ENCODE measurements around the gene PRKCH. TPM values are rescaled to one million over a fixed set of nuclear protein-coding genes. Genes with fewer than 3 reads are reported as not detected.
A peak's percentile ranks its signal among the peaks of the same experiment; 100 is the strongest.

The PRKCH gene
- total RNA-seq (2022) (10.4 and 12.4 TPM in 2 replicates), Bru-seq, nascent RNA (percentile 58 among the genes with signal in this experiment), BruChase-seq, experiment 1, labeled RNA remaining after a 6-hour chase (percentile 43 among the genes with signal in this experiment), BruChase-seq, experiment 2, labeled RNA remaining after a 2-hour chase (percentile 45 among the genes with signal in this experiment)
- long read RNA-seq, transcript PRKCH-211 (14 exons, 2,932 nt), result minor isoform, 6 of 49 reads
- long read RNA-seq, transcript PRKCH-201 (14 exons, 3,582 nt), result major isoform, 37 of 49 reads
- long read RNA-seq, partial matches to known transcripts, result 0 of 49 reads
- long read RNA-seq, other reads (novel, unspliced or antisense), result 6 of 49 reads

DNA sequence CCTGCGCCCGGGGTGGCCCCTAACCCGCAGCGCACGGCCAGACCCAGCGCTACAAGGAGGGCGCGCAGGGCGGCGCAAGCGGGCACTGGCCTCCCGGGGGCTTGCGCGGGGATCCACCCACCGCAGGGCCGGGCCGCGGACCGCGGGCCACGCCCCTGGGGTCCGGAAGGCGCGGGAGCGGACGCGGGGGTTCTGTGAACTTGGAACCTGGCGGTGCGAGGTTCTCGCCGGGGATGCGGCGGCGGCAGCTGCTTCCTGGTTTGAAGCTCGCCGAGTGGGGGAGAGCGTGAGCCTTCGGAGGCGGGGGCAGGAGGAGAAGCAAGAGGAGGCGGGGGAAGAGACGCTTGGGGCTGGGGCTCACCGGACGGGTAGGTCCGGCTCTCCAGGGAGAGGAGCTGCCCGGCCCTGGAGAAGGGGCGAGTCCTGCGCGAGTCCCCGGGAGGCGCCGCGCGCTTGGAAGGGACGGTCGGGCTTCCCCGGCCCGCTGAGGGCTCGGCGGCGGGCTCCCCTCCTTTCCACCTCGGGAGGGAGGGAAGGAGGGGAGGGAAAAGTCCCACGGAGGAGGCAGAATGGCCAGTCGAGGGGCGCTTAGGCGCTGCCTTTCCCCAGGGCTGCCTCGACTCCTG is at the start of gene PRKCH:
PRKCH (plus strand) TSS at position 195 of the 626 bp plus-strand sequence. CDS start 523 bp downstream, outside the sequence.
- Mint-ChIP-seq H3K36me3 (ENCODE audit: insufficient read depth, unreplicated experiment) (no peaks in the 10 kb centered on the region), H3K27ac (ENCODE audit: low read depth, unreplicated experiment) (peak within 1 kb of the TSS; percentile 98), H3K4me1 (ENCODE audit: insufficient read depth, unreplicated experiment) (peaks cover 15% of the 10 kb centered on the region), H3K27me3 (ENCODE audit: insufficient read depth, unreplicated experiment) (no peaks in the 10 kb centered on the region), H3K4me3 (ENCODE audit: unreplicated experiment) (peak within 1 kb of the TSS; percentile 94), H3K9me3 (ENCODE audit: unreplicated experiment) (no peaks in the 10 kb centered on the region)
- intact Hi-C loops (cut with micrococcal nuclease), result no loop called here
- no TSS peak for BruUV-seq (replicated peaks)
- peak; percentile 78 for DNase-seq (ENCODE audit: unreplicated experiment)
- TF ChIP-seq, protein P1, sequence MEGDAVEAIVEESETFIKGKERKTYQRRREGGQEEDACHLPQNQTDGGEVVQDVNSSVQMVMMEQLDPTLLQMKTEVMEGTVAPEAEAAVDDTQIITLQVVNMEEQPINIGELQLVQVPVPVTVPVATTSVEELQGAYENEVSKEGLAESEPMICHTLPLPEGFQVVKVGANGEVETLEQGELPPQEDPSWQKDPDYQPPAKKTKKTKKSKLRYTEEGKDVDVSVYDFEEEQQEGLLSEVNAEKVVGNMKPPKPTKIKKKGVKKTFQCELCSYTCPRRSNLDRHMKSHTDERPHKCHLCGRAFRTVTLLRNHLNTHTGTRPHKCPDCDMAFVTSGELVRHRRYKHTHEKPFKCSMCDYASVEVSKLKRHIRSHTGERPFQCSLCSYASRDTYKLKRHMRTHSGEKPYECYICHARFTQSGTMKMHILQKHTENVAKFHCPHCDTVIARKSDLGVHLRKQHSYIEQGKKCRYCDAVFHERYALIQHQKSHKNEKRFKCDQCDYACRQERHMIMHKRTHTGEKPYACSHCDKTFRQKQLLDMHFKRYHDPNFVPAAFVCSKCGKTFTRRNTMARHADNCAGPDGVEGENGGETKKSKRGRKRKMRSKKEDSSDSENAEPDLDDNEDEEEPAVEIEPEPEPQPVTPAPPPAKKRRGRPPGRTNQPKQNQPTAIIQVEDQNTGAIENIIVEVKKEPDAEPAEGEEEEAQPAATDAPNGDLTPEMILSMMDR (IDR thresholded peaks at IDR 0.05; ENCODE audit: unreplicated experiment), result no peak
- ChIA-PET CTCF (interaction anchor here (0.6 to 2.6 kb wide), 10 partner anchors 11 to 362 kb away, joined by 3 to 11 read pairs (median 4); no protein-coding TSS in a partner anchor), POLR2A (interaction anchor here (0.7 to 3.8 kb wide), 14 partner anchors 9 to 440 kb away, joined by 3 to 38 read pairs (median 4); partner anchors contain the start of gene SNAPC1)

DNA sequence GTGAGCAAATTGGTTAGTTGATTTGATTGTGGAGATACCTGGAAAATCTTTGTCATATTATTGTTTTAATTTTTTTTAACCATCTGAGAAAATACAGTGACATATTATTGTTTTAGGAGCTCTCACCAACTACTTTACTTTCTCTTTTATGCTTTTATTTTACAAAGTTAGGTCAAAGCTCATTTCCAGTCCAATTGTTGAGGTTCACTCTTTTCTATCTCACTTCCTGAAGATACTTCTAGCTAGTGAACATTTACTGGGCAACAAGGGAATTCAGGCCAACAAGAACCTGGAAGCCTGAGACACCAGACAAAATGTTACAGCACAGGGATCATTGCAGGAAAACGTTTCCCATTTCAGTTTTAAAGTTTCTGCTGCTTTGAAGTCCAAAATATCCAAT is 44.1 kb upstream of the PRKCH start:
- no TSS peak for BruUV-seq (replicated peaks)
- Mint-ChIP-seq H3K4me1 (ENCODE audit: insufficient read depth, unreplicated experiment) (no peaks in the 10 kb centered on the region), H3K27ac (ENCODE audit: low read depth, unreplicated experiment) (no peak overlapping the region), H3K27me3 (ENCODE audit: insufficient read depth, unreplicated experiment) (peaks cover 10% of the 10 kb centered on the region), H3K9me3 (ENCODE audit: unreplicated experiment) (no peaks in the 10 kb centered on the region), H3K36me3 (ENCODE audit: insufficient read depth, unreplicated experiment) (no peaks in the 10 kb centered on the region), H3K4me3 (ENCODE audit: unreplicated experiment) (no peak overlapping the region)
- DNase-seq (ENCODE audit: unreplicated experiment), result no peak
- intact Hi-C loops (cut with micrococcal nuclease), result no loop called here
- ChIA-PET POLR2A (no interaction called here), CTCF (interaction anchor here (0.6 to 1.0 kb wide), 3 partner anchors 8 to 213 kb away, joined by 3 to 7 read pairs (median 3); no protein-coding TSS in a partner anchor)
- TF ChIP-seq, protein P1 (IDR thresholded peaks at IDR 0.05; ENCODE audit: unreplicated experiment), result no peak

DNA sequence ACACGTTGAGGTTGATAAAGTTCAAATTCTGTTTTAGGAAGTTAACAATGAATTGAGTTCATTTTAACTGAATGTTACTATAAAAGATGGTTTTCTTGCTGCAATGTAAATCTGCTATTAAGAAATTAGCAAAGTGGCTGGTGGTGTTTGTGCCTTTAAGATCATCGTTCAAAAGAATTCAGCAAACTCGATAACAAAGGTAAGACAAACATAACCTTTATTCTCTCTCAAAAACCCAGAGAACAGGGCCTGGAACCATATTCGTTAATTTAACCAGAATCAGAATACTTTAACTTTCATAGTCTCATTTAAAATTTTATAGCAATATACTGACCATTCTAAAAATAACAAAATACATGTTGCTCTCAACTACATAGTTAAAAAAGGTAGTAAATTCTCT is 43.6 kb upstream of the PRKCH start:
- H3K27me3 Mint-ChIP-seq (ENCODE audit: insufficient read depth, unreplicated experiment), result peaks cover 10% of the 10 kb centered on the region
- ChIA-PET POLR2A (no interaction called here), CTCF (no interaction called here)
- no peaks in the 10 kb centered on the region for H3K9me3 Mint-ChIP-seq (ENCODE audit: unreplicated experiment)
- no peaks in the 10 kb centered on the region for H3K36me3 Mint-ChIP-seq (ENCODE audit: insufficient read depth, unreplicated experiment)
- BruUV-seq (replicated peaks), result no TSS peak
- intact Hi-C loops (cut with micrococcal nuclease), result no loop called here
- H3K27ac Mint-ChIP-seq (ENCODE audit: low read depth, unreplicated experiment), result no peak overlapping the region
- no peak overlapping the region for H3K4me3 Mint-ChIP-seq (ENCODE audit: unreplicated experiment)
- H3K4me1 Mint-ChIP-seq (ENCODE audit: insufficient read depth, unreplicated experiment), result no peaks in the 10 kb centered on the region
- no peak for DNase-seq (ENCODE audit: unreplicated experiment)
- TF ChIP-seq, protein P1 (IDR thresholded peaks at IDR 0.05; ENCODE audit: unreplicated experiment), result no peak

DNA sequence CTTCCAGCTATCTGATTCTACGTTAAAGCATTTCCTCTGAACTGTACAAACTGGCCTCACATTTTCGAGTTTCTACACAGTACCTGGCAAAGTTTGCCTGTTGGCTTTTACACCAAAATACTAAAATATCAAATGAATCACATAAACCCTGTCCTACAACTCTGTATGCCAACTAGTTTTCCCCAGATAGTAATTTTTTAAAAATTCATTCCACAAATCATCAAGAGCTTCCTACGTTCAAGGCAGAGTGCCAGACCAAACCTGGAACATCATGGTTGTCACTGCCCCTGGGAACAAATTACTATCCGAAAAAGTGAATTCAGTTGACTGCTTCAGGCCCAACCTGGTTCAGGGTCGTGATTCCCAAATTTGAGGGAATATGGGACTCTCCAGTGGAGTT is 42.3 kb upstream of the PRKCH start:
- no TSS peak for BruUV-seq (replicated peaks)
- Mint-ChIP-seq H3K4me1 (ENCODE audit: insufficient read depth, unreplicated experiment) (no peaks in the 10 kb centered on the region), H3K36me3 (ENCODE audit: insufficient read depth, unreplicated experiment) (no peaks in the 10 kb centered on the region), H3K4me3 (ENCODE audit: unreplicated experiment) (no peak overlapping the region), H3K9me3 (ENCODE audit: unreplicated experiment) (no peaks in the 10 kb centered on the region), H3K27me3 (ENCODE audit: insufficient read depth, unreplicated experiment) (peaks cover 10% of the 10 kb centered on the region), H3K27ac (ENCODE audit: low read depth, unreplicated experiment) (no peak overlapping the region)
- CTCF ChIA-PET, result interaction anchor here (1.6 kb wide), 1 partner anchor 9 kb away, joined by 9 read pairs; no protein-coding TSS in a partner anchor
- intact Hi-C loops (cut with micrococcal nuclease), result no loop called here
- POLR2A ChIA-PET, result interaction anchor here (0.5 kb wide), 1 partner anchor 815 kb away, joined by 3 read pairs; no protein-coding TSS in a partner anchor
- DNase-seq (ENCODE audit: unreplicated experiment), result no peak
- TF ChIP-seq, protein P1 (IDR thresholded peaks at IDR 0.05; ENCODE audit: unreplicated experiment), result no peak

Measured in MCF 10A (cell line).